HG03045 (cell line): ENCODE data around the gene NCOA3.

Experiments
- ATAC-seq: cut with Tn5 transposase; IDR thresholded peaks from one replicate; pipeline ENCODE4 v1.9.1; 2021; ENCODE audit warnings: mild to moderate bottlenecking, moderate library complexity; ENCODE audit not compliant: unreplicated experiment

Gene NCOA3

DNA sequence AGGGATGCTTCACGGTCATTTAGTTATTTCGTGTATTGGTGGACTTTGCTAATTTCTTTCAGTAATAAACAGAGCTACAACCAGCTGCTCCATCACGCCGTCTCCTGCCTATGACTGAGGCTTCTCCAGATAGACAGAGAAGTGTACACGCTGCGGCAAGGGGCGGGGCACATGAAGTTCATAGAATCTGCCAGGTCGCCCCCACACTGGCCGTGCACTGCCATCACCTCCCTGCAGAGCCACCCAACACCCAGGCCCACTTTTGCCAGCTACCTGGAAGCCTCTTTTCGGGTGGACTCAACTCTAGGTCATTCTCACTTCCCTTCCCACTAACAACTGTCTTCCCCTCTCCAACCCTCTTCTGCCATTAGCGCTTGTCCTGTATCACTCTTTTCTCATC lies 195.2 kb downstream of the NCOA3 start:
- ATAC-seq = no peak

DNA sequence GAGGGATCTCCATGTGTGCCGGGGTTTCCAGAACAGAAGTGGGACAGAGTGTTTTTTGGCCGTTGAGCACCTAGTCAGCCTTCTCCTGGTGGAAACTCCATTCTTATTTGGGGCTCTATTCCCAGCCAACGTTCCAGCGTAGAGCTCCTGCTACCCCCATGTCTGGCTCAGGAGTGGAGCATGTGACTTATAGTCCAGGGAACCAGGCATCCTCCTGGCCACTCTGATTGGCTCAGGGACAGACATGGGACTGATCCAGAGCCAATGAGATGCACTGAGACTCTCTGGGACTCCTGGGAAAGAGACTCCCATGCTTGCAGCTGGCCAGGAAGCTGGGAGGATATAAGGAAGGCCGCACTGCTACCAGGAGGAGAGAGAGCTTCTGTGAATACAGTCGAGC lies 196.5 kb downstream of the NCOA3 start:
- ATAC-seq = no peak

DNA sequence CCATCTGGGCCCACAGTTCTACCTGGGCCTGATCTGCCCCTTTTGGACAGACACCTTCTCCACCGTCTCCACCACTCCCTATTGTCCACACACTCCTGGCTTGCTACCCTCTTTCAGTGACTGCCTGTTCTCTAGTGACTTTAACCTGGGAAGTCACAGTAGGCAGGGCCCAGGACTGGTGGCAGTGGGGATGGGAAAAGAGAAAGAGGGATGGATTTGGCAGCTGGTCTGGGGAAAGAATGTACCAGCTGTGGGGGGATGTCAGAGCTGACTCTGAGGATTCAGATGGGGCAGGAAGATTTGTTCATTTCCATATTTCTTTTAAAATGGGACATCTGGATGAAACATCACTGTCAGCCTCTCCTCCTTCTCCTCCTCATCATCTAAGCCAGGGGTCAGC lies 198.1 kb downstream of the NCOA3 start:
- ATAC-seq = no peak

DNA sequence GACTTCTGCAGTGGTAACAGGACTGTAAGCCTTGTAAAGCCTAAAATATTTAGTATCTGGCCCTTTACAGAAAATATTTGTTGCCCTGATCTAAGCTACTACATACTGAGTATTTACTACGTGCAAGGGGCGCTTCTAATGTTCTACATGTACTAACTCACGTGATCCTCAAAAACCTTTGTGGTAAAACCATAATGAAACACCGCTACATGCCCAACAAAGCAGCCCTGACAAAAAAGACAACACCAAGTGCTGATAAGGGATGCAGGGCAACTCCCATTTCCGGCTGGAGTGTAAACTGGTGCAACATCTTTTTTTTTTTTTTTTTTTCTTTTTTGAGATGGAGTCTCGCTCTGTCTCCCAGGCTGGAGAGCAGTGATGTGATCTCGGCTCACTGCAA lies 198.6 kb downstream of the NCOA3 start:
- ATAC-seq = no peak

DNA sequence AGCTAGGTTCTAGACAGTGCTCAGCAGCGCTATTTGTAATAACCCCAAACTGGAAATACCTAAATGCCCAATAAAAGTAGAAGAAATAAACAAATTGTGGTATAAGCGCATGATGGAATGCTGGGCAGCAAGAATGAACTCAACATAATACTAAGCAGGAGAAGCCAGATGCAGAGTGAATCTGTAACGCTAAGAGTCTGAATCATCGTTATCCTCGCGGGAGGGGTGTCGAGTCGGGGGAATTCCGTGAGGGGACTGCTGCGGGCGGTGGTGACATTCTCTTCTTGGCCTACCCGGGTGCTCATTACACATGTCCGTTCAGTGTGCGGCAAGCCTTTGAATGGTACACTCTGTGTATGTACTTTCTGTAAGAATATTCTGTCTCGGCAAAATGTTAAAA lies 199.9 kb downstream of the NCOA3 start:
- no peak for ATAC-seq

DNA sequence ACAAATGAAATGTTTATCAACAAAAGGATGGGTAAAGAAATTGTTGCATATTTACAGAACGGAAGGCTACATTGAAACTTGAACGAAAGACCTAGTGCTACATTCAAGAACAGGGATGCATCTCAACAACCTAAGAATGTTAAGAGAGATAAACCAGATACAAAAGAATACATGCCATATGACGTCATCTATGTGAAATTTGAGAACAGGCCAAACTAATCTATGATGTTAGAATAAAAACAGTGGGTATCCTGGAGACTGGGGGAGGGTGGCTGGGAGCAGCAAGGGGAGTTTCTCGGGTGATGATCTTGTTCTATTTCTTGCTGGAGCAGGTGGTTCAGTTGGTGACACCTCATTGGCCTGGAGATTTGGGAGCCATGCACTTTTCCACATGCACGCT lies 202.1 kb downstream of the NCOA3 start:
- no peak for ATAC-seq

DNA sequence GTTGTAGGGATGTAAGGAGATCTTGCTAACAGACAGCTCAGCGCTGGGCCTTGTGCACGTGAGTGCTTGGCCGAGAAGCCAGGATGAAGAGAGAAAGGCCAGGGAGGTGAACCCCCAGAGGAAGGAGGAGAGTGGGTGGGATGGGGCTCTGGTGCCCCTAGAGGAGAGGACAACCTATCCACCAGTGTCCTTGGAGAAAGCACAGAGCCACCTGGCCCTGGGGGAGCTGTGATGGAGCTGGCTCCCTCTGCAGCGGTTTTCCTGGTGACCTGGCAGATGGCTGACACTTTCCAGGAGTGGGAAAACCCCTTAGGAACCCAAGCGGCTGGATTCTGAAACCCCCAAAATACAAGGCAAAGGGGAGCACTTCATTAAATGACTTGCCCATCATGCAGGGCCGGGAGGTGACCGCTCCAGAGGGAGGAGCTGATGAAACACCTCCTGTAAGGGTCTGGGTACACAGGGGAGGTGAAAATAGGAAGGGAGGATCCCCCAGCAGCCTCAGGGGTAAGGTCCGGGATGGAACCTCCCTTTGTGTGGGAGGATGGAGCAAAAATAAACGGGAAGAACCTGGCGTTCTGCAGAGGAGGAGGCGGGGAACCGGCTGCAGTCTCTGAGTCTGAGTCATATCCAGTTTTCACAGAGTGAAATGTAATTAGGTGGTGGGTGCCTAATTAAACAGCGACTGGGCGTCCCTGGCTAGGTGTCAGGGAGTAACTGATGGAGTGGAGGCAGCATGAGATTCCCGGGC lies 203.2 kb downstream of the NCOA3 start:
- ATAC-seq = no peak

DNA sequence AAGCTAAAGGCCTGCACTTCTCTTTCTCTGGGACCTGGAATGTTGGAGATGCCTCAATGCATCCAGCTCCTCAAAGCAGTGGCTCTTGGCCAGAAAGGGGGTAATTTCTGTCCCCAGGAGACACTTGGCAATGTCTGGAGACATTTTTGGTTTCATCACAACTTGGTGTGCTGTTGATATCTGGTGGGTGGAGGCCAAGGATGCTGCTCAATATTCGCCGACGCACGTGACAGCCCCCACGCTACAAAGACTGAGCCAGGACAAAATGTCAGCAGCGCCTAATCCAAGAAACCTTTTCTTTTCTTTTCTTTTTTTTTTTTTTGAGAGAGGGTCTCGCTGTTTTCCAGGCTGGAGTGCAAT lies 203.8 kb downstream of the NCOA3 start:
- no peak for ATAC-seq

DNA sequence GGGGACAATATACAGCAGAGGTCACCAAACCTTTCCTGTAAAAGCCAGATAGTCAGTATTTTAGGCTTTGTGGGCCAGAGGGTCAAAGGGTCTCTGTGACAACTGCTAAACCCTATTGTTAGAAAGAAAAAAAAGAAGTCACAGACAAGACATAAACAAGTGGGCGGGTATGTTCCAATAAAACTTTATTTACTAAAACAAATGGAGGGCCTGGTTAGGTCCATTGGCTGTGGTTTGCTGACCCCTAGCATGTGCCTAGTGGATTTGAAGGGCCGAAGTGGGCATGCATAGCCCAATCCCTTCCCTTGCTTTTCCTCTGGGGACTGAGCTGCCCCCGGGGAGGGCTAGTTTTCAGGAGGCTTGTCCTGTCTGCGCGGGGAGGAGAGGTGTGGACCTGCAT lies 204.7 kb downstream of the NCOA3 start:
- no peak for ATAC-seq
